ENCODE results near the gene ATG7.
A peak's percentile ranks its signal among the peaks of the same experiment; 100 is the strongest.

Gene ATG7

GRCh38 chr3:11601446-11602238 lies 329.4 kb downstream of the ATG7 start:
- TF ChIP-seq CTCF (IDR thresholded peaks at IDR 0.05; ENCODE audit: low read depth, low read length, missing control alignments): no peak
- DNase-seq (ENCODE audit: low read depth): peak; percentile 59
- H3K4me3 ChIP-seq (ENCODE audit: low read depth, low read length): peak overlapping the region; percentile 0; the same call in 1 of the 2 replicates

- H3K4me3 ChIP-seq (ENCODE audit: low read depth, low read length): peak overlapping the region; percentile 0; the same call in 1 of the 2 replicates
- TF ChIP-seq CTCF (IDR thresholded peaks at IDR 0.05; ENCODE audit: low read depth, low read length, missing control alignments): no peak
- DNase-seq (ENCODE audit: low read depth): no peak
These were observed 330.1 kb downstream of the ATG7 start for GRCh38 chr3:11602239-11602840.

- no peak for TF ChIP-seq CTCF (IDR thresholded peaks at IDR 0.05; ENCODE audit: low read depth, low read length, missing control alignments)
- no peak overlapping the region; the same call in 1 of the 2 replicates for H3K4me3 ChIP-seq (ENCODE audit: low read depth, low read length)
- no peak for DNase-seq (ENCODE audit: low read depth)
These were observed 330.8 kb downstream of the ATG7 start for GRCh38 chr3:11602886-11603527.

GRCh38 chr3:11603628-11604027 lies 331.4 kb downstream of the ATG7 start:
- no peak overlapping the region; the same call in 1 of the 2 replicates for H3K4me3 ChIP-seq (ENCODE audit: low read depth, low read length)
- no peak for DNase-seq (ENCODE audit: low read depth)
- TF ChIP-seq CTCF (IDR thresholded peaks at IDR 0.05; ENCODE audit: low read depth, low read length, missing control alignments): no peak

- TF ChIP-seq CTCF (IDR thresholded peaks at IDR 0.05; ENCODE audit: low read depth, low read length, missing control alignments): no peak
- H3K4me3 ChIP-seq (ENCODE audit: low read depth, low read length): no peak overlapping the region
- no peak for DNase-seq (ENCODE audit: low read depth)
These were observed 332.1 kb downstream of the ATG7 start for GRCh38 chr3:11604139-11604892.

GRCh38 chr3:11605398-11605797 lies 333.2 kb downstream of the ATG7 start:
- no peak for TF ChIP-seq CTCF (IDR thresholded peaks at IDR 0.05; ENCODE audit: low read depth, low read length, missing control alignments)
- no peak for DNase-seq (ENCODE audit: low read depth)
- no peak overlapping the region for H3K4me3 ChIP-seq (ENCODE audit: low read depth, low read length)

All from GM12864 (cell line).